MM.1S (cell line): ENCODE results near the gene ERCC5.

Experiments
- EZH2 ChIP-seq: fragments of 300-600 bp; sonication (generic); optimal IDR thresholded peaks from 2 replicates; pipeline ENCODE3; 2017; ENCODE audit warnings: low read depth, mild to moderate bottlenecking, antibody characterized with exemption, low read length, mixed read lengths
- TF ChIP-seq, protein P1 (sequence below): fragments of 300-600 bp; sonication (generic); IDR thresholded peaks from 2 replicates; pipeline ENCODE4 v1.5.1; 2016; ENCODE audit warnings: antibody characterized with exemption, low read length, mixed read lengths

DNA sequence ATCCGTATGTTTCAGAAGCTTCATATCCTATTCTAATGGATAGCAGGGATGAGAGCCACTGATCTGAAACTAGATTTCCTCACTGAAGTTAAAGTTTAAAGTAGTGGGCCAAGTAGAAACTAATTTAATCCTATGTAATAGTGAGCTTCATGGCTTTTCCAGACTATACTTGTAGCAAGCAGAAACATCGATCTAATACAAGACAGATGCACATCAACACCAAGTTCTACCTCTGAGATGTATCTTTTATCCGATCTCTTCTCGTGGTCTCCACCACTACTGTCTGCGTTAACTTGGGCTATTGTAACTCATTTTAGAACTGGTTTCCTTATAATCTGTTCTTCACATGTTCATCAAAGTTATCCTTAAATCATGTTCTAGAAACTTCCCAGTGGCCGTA is 3.1 kb downstream of the ERCC5 start:
- no peak for TF ChIP-seq EZH2
- TF ChIP-seq, protein P1, sequence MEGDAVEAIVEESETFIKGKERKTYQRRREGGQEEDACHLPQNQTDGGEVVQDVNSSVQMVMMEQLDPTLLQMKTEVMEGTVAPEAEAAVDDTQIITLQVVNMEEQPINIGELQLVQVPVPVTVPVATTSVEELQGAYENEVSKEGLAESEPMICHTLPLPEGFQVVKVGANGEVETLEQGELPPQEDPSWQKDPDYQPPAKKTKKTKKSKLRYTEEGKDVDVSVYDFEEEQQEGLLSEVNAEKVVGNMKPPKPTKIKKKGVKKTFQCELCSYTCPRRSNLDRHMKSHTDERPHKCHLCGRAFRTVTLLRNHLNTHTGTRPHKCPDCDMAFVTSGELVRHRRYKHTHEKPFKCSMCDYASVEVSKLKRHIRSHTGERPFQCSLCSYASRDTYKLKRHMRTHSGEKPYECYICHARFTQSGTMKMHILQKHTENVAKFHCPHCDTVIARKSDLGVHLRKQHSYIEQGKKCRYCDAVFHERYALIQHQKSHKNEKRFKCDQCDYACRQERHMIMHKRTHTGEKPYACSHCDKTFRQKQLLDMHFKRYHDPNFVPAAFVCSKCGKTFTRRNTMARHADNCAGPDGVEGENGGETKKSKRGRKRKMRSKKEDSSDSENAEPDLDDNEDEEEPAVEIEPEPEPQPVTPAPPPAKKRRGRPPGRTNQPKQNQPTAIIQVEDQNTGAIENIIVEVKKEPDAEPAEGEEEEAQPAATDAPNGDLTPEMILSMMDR: no peak
